Keratinocyte (primary cell): ENCODE data around the gene EMP2.

ENCODE experiments used
- EZH2 ChIP-seq: IDR thresholded peaks from one replicate; pipeline ENCODE4 v1.6.1; 2012; ENCODE audit warnings: inconsistent platforms, mild to moderate bottlenecking, low read length, moderate library complexity
- TF ChIP-seq, protein P1 (sequence below), 3 experiments: IDR thresholded peaks in 1 of 3; conservative IDR thresholded peaks in 1 of 3; optimal IDR thresholded peaks in 1 of 3; 2 replicates in 2 of 3; 3 replicates in 1 of 3; pipeline versions ENCODE3 to v1.5.1; 2011; ENCODE audit warnings: low read length in 3 of 3, mild to moderate bottlenecking in 3 of 3, moderate library complexity in 2 of 3, control low read depth in 1 of 3, inconsistent platforms in 1 of 3; ENCODE audit not compliant: insufficient read depth in 2 of 3; ENCODE audit errors: extremely low read depth in 1 of 3

DNA sequence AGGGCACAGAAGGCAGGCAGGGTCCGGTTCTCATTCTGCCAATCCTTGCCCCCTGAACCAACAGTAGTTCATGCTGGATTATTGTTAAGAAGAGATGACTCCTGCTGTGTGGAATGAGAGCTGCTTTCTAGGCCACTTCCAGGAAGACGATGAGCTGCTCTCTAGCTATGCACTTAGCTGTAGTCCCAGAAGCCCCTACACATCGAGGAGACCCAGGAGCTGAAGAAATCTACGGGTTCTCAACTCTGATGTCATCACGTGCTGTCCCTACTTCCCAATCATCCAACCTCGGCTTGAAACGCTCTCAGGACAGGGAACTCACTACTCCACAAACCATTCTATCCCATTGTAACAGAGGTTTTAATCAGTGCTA, 29.0 kb upstream of the EMP2 start:
- TF ChIP-seq, protein P1, sequence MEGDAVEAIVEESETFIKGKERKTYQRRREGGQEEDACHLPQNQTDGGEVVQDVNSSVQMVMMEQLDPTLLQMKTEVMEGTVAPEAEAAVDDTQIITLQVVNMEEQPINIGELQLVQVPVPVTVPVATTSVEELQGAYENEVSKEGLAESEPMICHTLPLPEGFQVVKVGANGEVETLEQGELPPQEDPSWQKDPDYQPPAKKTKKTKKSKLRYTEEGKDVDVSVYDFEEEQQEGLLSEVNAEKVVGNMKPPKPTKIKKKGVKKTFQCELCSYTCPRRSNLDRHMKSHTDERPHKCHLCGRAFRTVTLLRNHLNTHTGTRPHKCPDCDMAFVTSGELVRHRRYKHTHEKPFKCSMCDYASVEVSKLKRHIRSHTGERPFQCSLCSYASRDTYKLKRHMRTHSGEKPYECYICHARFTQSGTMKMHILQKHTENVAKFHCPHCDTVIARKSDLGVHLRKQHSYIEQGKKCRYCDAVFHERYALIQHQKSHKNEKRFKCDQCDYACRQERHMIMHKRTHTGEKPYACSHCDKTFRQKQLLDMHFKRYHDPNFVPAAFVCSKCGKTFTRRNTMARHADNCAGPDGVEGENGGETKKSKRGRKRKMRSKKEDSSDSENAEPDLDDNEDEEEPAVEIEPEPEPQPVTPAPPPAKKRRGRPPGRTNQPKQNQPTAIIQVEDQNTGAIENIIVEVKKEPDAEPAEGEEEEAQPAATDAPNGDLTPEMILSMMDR (optimal IDR thresholded peaks at IDR 0.05 in 1 of 3, IDR thresholded peaks at IDR 0.05 in 1 of 3, conservative IDR thresholded peaks at IDR 0.05 in 1 of 3; ENCODE audit: extremely low read depth in 1 of 3, insufficient read depth in 2 of 3, low read length in 3 of 3): no peak
- TF ChIP-seq EZH2: no peak
